ENCODE measurements around the gene HS3ST3A1.

- no peak for TF ChIP-seq CTCF (IDR thresholded peaks at IDR 0.05 in 2 of 3, conservative IDR thresholded peaks at IDR 0.05 in 1 of 3; ENCODE audit: borderline replicate concordance in 1 of 3, insufficient read depth in 1 of 3, low read depth in 2 of 3, low read length in 2 of 3)
- no peak for TF ChIP-seq EGR1 (IDR thresholded peaks at IDR 0.05; ENCODE audit: low read depth)
- TF ChIP-seq YY1 (IDR thresholded peaks at IDR 0.05; ENCODE audit: extremely low read depth, insufficient replicate concordance, low read depth, low read length): no peak
- no peak for TF ChIP-seq REST (IDR thresholded peaks at IDR 0.05; ENCODE audit: low read depth)
- no peak for TF ChIP-seq EZH2 (IDR thresholded peaks at IDR 0.05)
- no peak for TF ChIP-seq POLR2A (IDR thresholded peaks at IDR 0.05; ENCODE audit: borderline replicate concordance, extremely low read depth, insufficient read depth, insufficient read length)
Measured at GRCh38 chr17:13491491-13491890, 110.2 kb downstream of the HS3ST3A1 start.
